Pancreas (tissue), 10 donors: Measurements from ENCODE around the gene COLEC11. TPM values are rescaled to one million over a fixed set of nuclear protein-coding genes. Genes with fewer than 3 reads are reported as not detected.
"Not testable (repeated sequence)": the region's sequence is repeated elsewhere in the genome, so short reads cannot be mapped to it uniquely, and the experiment has no call there.

ENCODE experiments used
- ATAC-seq, 4 donors: fragments of 200-7000 bp; cut with Tn5 transposase; one replicate each; pipeline versions ENCODE4 v1.8.0 to v1.9.1; 2020; ENCODE audit warnings: mild to moderate bottlenecking in 4 of 4, moderate library complexity in 4 of 4
- DNase-seq, 6 donors: peaks; one replicate each; pipeline ENCODE4 v3.0.0-alpha.2; 2020
- FAIRE-seq: peaks from 2 replicates; lab custom pipeline; 2012; peaks lifted over from hg19 to GRCh38; lab: Jason Lieb, UNC
- H3K27ac ChIP-seq, 4 donors: fragments of 200-600 bp; sonication (generic); 1 replicate in 3 of 4; 2 replicates in 1 of 4; pipeline versions ENCODE4 v1.5.0 to v1.8.0; 2020
- H3K27me3 ChIP-seq, 4 donors: fragments of 200-600 bp; one replicate each; pipeline ENCODE4 v1.8.0; 2021
- H3K36me3 ChIP-seq, 3 donors: fragments of 200-600 bp; sonication (generic) in 1 of 3; one replicate each; pipeline versions ENCODE4 v1.5.0 to v1.8.0; 2020 to 2021
- H3K4me1 ChIP-seq, 3 donors: fragments of 200-600 bp; one replicate each; pipeline ENCODE4 v1.8.0; 2021
- H3K4me3 ChIP-seq, 4 donors: fragments of 200-600 bp; sonication (generic) in 2 of 4; one replicate each; pipeline versions ENCODE4 v1.5.0 to v1.8.0; 2020 to 2021
- H3K9me3 ChIP-seq, 4 donors: fragments of 200-600 bp; one replicate each; pipeline ENCODE4 v1.8.0; 2021
- CTCF ChIP-seq, 4 donors: fragments of 200-600 bp; sonication (generic) in 3 of 4; IDR thresholded peaks; one replicate each; pipeline versions ENCODE4 v1.5.0 to v1.8.0; 2021; ENCODE audit warnings: antibody characterized with exemption in 4 of 4
- WGBS, 2 donors: extraction: QIAGEN DNeasy Blood & Tissue Kit; methylation state at CpG; one replicate each; pipeline ENCODE4 v1.1.7; 2013; 5-methylcytosine and 5-hydroxymethylcytosine counted together
- intact Hi-C, 3 donors: fragments of 100-400 bp; cut with DNase I; formaldehyde crosslinking; loops; one replicate each; pipeline versions ENCODE4 v1.11.1 to v1.14.2; 2022
- polyA plus RNA-seq, 2 donors: library from polyadenylated mRNA; stranded (reverse); fragments of 200-250 nt; gene quantifications; one replicate each; pipeline ENCODE4 v1.2.3, GENCODE V29; 2013
- total RNA-seq, 6 donors: library from RNA; stranded (reverse); fragmentation: NEBNext Ultra II Directional in 4 of 6; extraction: Animal tissue kit (Norgen Biotek cat#: 25700) in 4 of 6; gene quantifications; one replicate each; pipeline versions ENCODE4 v1.2.1 to v1.2.4, GENCODE V29; 2021 to 2023
- donor health status: healthy with polysubstance abuse.
- donor health status: DM: no; HTN: no; CAD: no; lungs with moderate emphysema.
- donor health status: DM: no; HTN: no; CAD: no.
- donor health status: control.
- donor health status: control.
- donor health status: Bipolar disorder and iron deficiency.
- donor health status: DM: yes; HTN: yes; CAD: no.
- donor health status: DM: no; HTN: no; CAD: no.
- donor health status: DM: no; HTN: no; CAD: no.
- donor health status: DM: yes; HTN: yes; CAD: no.

COLEC11 gene
- total and polyA plus RNA-seq, 8 donors = 2.0 to 11.9 (median 3.5) TPM

GRCh38 chr2:3575534-3576262 lies 19.2 kb upstream of the COLEC11 start:
- peak in 3 of 6 donors; percentile 28 to 73 (median 48) for DNase-seq
- Histone ChIP-seq H3K27me3 (no peaks in the 10 kb centered on the region), H3K36me3 (peaks cover 6 to 44% (median 31%) of the 10 kb centered on the region in 3 donors), H3K9me3 (no peaks in the 10 kb centered on the region), H3K4me1 (peaks cover 21 to 34% (median 22%) of the 10 kb centered on the region in 3 donors), H3K4me3 (peak overlapping the region; percentile 69 to 96 (median 73)), H3K27ac (peak overlapping the region; percentile 57 to 82 (median 72))
- FAIRE-seq = no peak
- WGBS, 2 donors = 1% methylated on average over 50 to 54 of the region's 54 CpGs
- no peak for TF ChIP-seq CTCF (IDR thresholded peaks at IDR 0.05)
- intact Hi-C loops = no loop called here
- peak; percentile 11 to 75 (median 57) for ATAC-seq

DNA sequence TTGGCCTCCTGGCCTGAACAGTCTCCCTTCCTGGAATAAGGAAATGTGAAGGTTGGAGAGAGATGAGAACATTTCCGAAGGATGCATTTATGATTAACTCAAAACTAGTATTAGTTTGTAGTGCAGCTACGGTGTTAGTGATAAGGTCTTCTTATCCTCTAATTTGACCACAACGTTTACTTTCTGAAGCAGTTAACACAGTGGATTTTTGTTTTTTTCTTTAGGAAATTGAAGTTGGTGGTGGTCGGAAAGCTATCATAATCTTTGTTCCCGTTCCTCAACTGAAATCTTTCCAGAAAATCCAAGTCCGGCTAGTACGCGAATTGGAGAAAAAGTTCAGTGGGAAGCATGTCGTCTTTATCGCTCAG lies 18.7 kb upstream of the COLEC11 start:
- FAIRE-seq, ATAC-seq, H3K9me3 ChIP-seq, H3K27me3 ChIP-seq, DNase-seq, intact Hi-C loops: not testable (repeated sequence)
- Histone ChIP-seq H3K4me1 (peaks cover 21 to 34% (median 22%) of the 10 kb centered on the region in 3 donors), H3K4me3 (peak overlapping the region; percentile 69 to 96 (median 73)), H3K36me3 (peaks cover 6 to 48% (median 36%) of the 10 kb centered on the region in 3 donors), H3K27ac (peak overlapping the region in 2 of 4 donors; percentile 66 to 82)
- 40 to 44% methylated on average over 10 of the region's 10 CpGs for WGBS, 2 donors

GRCh38 chr2:3578987-3579386 lies 15.9 kb upstream of the COLEC11 start:
- no peak for DNase-seq
- Histone ChIP-seq H3K27ac (no peak overlapping the region), H3K27me3 (no peaks in the 10 kb centered on the region), H3K4me3 (no peak overlapping the region), H3K9me3 (no peaks in the 10 kb centered on the region), H3K36me3 (peaks cover 6 to 61% (median 43%) of the 10 kb centered on the region in 3 donors), H3K4me1 (peaks cover 21 to 34% (median 22%) of the 10 kb centered on the region in 3 donors)
- no peak for TF ChIP-seq CTCF (IDR thresholded peaks at IDR 0.05)
- ATAC-seq = no peak
- 66 to 72% methylated on average over 5 of the region's 5 CpGs for WGBS, 2 donors
- intact Hi-C loops = no loop called here
- FAIRE-seq = no peak

- Histone ChIP-seq H3K4me3 (no peak overlapping the region), H3K27me3 (no peaks in the 10 kb centered on the region), H3K36me3 (peaks cover 6 to 61% (median 43%) of the 10 kb centered on the region in 3 donors), H3K27ac (no peak overlapping the region), H3K9me3 (no peaks in the 10 kb centered on the region), H3K4me1 (peaks cover 21 to 33% (median 22%) of the 10 kb centered on the region in 3 donors)
- WGBS, 2 donors = 78 to 85% methylated on average over 5 of the region's 5 CpGs
- no peak for TF ChIP-seq CTCF (IDR thresholded peaks at IDR 0.05)
- DNase-seq (no peak), FAIRE-seq (no peak), ATAC-seq (no peak)
- intact Hi-C loops = no loop called here
Measured at GRCh38 chr2:3580449-3580848, 14.5 kb upstream of the COLEC11 start.

DNA sequence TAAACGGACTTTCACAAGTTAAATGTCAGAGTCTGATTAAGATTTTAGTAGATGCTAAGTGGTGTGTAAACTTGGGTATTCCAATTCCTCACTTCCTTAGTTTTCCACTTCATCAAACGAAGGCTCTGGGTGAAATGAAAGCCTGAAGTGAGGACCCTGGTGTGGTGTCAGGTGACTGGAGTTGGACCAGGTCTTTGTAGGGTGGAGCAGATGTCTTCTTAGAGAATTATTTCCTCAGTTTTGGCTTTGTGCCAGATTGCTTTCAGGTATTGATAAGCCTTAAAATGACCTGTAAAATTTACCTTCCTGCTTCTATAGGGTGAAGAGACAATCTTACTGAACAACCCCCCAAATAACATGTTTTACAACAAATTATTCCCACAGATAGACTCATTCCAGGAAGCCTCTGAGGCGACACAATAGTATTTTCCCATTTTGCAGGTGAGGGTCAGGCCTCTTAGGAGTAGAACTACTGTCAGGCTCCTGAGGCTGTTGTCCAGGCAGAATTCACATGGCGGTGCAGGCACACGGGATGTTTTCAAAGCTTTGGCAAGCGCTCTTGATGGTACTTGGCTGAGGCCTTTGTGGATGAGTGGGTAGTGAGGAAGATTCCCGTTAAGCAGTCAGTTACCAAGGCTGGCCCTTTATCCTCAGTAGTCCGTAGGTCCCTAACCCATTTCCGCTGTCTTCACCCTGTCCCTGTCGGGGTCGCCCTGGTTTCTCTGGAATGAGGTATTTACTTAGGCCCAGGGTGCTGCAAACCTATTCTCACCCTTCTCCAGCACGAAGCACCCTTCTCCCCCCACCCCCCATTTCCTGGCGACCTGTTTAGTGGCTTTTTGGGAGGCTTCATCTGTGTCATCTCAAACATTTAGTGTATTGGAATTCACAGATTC lies 13.3 kb upstream of the COLEC11 start:
- DNase-seq (no peak), FAIRE-seq (no peak), ATAC-seq (no peak)
- Histone ChIP-seq H3K9me3 (no peaks in the 10 kb centered on the region), H3K36me3 (peaks cover 6 to 57% (median 43%) of the 10 kb centered on the region in 3 donors), H3K27ac (no peak overlapping the region), H3K4me1 (peaks cover 16 to 28% (median 20%) of the 10 kb centered on the region in 3 donors), H3K4me3 (no peak overlapping the region), H3K27me3 (no peaks in the 10 kb centered on the region)
- TF ChIP-seq CTCF (IDR thresholded peaks at IDR 0.05) = no peak
- intact Hi-C loops = no loop called here
- 85 to 88% methylated on average over 13 of the region's 13 CpGs for WGBS, 2 donors
